ENCODE measurements around the gene IDH3A. TPM values are rescaled to one million over a fixed set of nuclear protein-coding genes. Genes with fewer than 3 reads are reported as not detected.

The IDH3A gene
- total and polyA plus RNA-seq, 8 donors: 35.8 to 81.1 (median 49.6) TPM

GRCh38 chr15:78154955-78155354 is 5.8 kb downstream of the IDH3A start:
- no peak overlapping the region for H3K27ac ChIP-seq
- H3K9me3 ChIP-seq: no peaks in the 10 kb centered on the region
- no peaks in the 10 kb centered on the region for H3K27me3 ChIP-seq
- intact Hi-C loops (cut with DNase I): no loop called here
- H3K4me1 ChIP-seq: peaks cover 19 to 36% of the 10 kb centered on the region in 2 donors
- H3K36me3 ChIP-seq: peaks cover 0 to 32% of the 10 kb centered on the region in 2 donors
- ATAC-seq (no peak), DNase-seq (no peak)
- TF ChIP-seq CTCF (IDR thresholded peaks at IDR 0.05): no peak
- H3K4me3 ChIP-seq: no peak overlapping the region

GRCh38 chr15:78155355-78155939 is 6.3 kb downstream of the IDH3A start:
- Histone ChIP-seq H3K27me3 (no peaks in the 10 kb centered on the region), H3K4me1 (peaks cover 14 to 31% of the 10 kb centered on the region in 2 donors), H3K4me3 (no peak overlapping the region), H3K36me3 (peaks cover 0 to 37% of the 10 kb centered on the region in 2 donors), H3K9me3 (no peaks in the 10 kb centered on the region), H3K27ac (peak overlapping the region in 1 of 2 donors; percentile 13)
- intact Hi-C loops (cut with DNase I): no loop called here
- peak in 1 of 4 donors; percentile 48 for DNase-seq
- TF ChIP-seq CTCF (IDR thresholded peaks at IDR 0.05): no peak
- ATAC-seq: no peak

- no peaks in the 10 kb centered on the region for H3K9me3 ChIP-seq
- H3K27me3 ChIP-seq: no peaks in the 10 kb centered on the region
- TF ChIP-seq CTCF (IDR thresholded peaks at IDR 0.05): no peak
- H3K36me3 ChIP-seq: peaks cover 0 to 49% of the 10 kb centered on the region in 2 donors
- DNase-seq (no peak), ATAC-seq (no peak)
- intact Hi-C loops (cut with DNase I): no loop called here
- H3K4me3 ChIP-seq: no peak overlapping the region
- peaks cover 12 to 20% of the 10 kb centered on the region in 2 donors for H3K4me1 ChIP-seq
- no peak overlapping the region for H3K27ac ChIP-seq
Measured at GRCh38 chr15:78156653-78157052, 7.5 kb downstream of the IDH3A start.

- Histone ChIP-seq H3K4me3 (no peak overlapping the region), H3K36me3 (peaks cover 0 to 55% of the 10 kb centered on the region in 2 donors), H3K9me3 (no peaks in the 10 kb centered on the region), H3K4me1 (peaks cover 12 to 20% of the 10 kb centered on the region in 2 donors), H3K27ac (no peak overlapping the region), H3K27me3 (no peaks in the 10 kb centered on the region)
- no peak for TF ChIP-seq CTCF (IDR thresholded peaks at IDR 0.05)
- intact Hi-C loops (cut with DNase I): no loop called here
- no peak for DNase-seq
- no peak for ATAC-seq
Measured at GRCh38 chr15:78157203-78157602, 8.0 kb downstream of the IDH3A start.

GRCh38 chr15:78159395-78159794 is 10.2 kb downstream of the IDH3A start:
- no peak overlapping the region for H3K4me3 ChIP-seq
- H3K9me3 ChIP-seq: no peaks in the 10 kb centered on the region
- no peak overlapping the region for H3K27ac ChIP-seq
- no peak for TF ChIP-seq CTCF (IDR thresholded peaks at IDR 0.05)
- intact Hi-C loops (cut with DNase I): no loop called here
- peaks cover 12 to 18% of the 10 kb centered on the region in 2 donors for H3K4me1 ChIP-seq
- ATAC-seq (no peak), DNase-seq (no peak)
- peaks cover 0 to 77% of the 10 kb centered on the region in 2 donors for H3K36me3 ChIP-seq
- H3K27me3 ChIP-seq: no peaks in the 10 kb centered on the region
